GM21528 (cell line): ENCODE measurements around the gene SORL1.

Experiments
- ATAC-seq: cut with Tn5 transposase; IDR thresholded peaks from one replicate; pipeline ENCODE4 v1.9.1; 2021; ENCODE audit warnings: mild to moderate bottlenecking, moderate library complexity; ENCODE audit not compliant: unreplicated experiment, low FRiP score

SORL1 gene

GRCh38 chr11:121671283-121672168 lies 219.4 kb downstream of the SORL1 start:
- no peak for ATAC-seq

GRCh38 chr11:121672630-121673487 lies 220.7 kb downstream of the SORL1 start:
- ATAC-seq = no peak

GRCh38 chr11:121681550-121682268 lies 229.6 kb downstream of the SORL1 start:
- no peak for ATAC-seq
